GM19023 (cell line): ENCODE data around the gene AADACL4.

ENCODE experiments used
- ATAC-seq: cut with Tn5 transposase; IDR thresholded peaks from one replicate; pipeline ENCODE4 v1.9.1; 2021; ENCODE audit warnings: mild to moderate bottlenecking, moderate library complexity; ENCODE audit not compliant: unreplicated experiment

Gene AADACL4

GRCh38 chr1:12643785-12644184 lies at the start of gene AADACL4:
Gene AADACL4 (plus strand): TSS chr1:12644085. CDS start chr1:12644547, 462 bp downstream.
- ATAC-seq: no peak

DNA sequence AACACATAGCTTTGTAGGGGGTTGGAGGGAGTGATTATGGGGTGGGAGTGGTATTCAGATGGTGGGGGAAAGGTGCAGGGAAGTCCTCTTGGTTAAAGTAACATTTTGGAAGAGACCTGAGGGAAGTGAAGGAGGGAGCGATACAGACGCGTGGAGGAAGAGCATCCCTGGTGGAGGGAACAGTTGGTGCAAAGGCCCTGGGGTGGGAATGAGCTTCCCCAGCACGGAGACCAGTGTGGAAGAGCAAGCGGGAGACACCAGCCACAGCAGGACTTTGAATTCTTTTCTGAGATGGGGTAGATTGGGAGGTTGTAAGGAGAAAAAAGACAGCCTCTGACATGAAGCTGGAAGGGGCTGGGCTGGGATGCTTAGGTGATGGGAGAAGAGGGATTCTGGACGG lies 49.4 kb upstream of the AADACL4 start:
- no peak for ATAC-seq

DNA sequence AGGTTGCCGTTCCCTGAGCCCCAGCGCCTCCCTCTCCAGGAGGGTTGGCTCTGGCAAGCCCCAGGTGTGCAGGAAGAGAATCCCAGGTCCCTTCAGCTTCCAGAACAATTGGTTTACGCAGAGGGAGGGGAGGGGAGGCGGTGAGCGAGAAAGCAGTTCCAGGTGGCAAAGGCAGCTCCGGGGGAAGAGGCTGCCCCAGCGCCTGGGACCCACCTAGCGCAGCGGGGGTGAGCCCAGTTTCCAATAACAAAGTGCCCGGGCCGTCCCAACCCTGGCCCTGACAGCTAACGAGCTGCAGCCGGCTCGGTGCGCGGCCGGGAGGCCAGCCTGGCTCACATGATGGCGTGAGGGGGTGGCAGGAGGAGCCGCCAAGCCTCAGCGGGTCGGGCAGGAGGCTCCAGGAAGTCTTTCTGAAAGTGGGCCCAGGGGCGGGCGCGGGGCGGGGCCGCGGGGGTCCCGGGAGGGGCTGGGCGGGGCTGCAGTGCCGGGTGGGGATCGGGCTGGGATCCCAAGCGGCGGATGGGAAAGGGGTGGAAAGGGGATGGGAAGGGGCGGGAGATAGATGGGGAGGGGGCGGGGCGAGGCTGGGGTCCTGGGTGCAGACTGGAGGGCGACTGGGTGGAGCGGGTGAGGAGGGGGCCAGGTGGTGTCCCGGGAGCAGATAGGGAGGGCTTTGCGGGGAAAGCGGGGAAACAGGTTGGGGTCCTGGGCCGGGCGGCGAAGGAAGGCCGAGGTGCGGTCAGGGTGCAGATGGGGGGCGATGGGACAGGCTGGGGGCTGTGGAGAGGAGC lies 48.7 kb upstream of the AADACL4 start:
- no peak for ATAC-seq

DNA sequence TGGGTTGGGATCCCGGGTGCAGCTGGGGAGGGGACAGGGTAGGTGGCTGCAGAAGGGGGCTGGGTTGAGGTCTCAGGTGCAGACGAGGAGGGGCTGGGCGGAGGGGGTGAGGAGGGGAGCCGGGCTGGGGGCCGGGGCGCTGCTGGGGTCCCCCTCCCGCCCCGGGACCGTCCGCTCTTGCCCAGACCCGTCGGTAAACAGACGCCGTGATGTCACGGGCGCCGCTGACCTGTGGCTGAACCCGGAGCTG lies 48.2 kb upstream of the AADACL4 start:
- ATAC-seq: no peak

GRCh38 chr1:12596007-12596821 lies 47.7 kb upstream of the AADACL4 start:
- no peak for ATAC-seq

DNA sequence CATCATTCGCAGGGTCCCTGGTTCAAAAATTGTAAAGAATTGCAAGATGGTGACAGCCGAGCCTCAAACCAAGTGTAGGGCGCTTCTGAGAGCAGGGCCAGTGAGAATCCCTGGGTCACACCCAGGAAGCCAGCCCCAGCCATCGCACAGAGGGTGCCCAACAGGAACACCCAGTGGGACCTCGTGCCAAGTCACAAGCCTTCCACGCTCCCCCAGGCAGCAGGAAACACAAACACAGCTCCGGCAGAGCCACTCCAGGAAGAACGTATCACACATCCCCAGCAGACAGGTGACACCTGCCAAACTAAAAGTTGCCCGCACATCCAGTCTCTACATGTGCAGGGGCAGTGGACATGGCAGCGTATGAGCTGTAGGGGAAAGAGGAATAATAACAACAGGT lies 46.1 kb upstream of the AADACL4 start:
- ATAC-seq: no peak

- ATAC-seq: no peak
These were observed 44.9 kb upstream of the AADACL4 start for GRCh38 chr1:12598974-12599373.

DNA sequence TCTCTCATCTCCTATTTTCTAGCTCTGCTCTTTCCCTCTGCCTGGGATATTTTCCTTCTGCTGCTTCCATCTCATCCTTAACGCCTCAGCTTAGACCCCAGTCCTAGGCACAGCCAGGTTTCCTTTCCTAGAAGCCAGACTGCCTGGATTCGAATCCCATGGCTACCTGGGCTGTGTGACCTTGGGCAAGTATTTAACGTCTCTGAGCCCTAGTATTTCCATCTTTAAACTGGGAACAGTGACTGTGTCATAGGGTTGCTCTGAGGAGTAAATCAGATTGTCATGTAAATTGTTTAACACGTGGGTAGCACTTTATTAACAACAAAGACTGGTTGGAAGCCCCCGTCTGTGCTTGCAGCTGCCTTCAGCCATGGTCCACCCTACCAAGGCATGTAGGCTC lies 44.2 kb upstream of the AADACL4 start:
- no peak for ATAC-seq

- ATAC-seq: no peak
These were observed 43.5 kb upstream of the AADACL4 start for GRCh38 chr1:12600335-12600734.

- no peak for ATAC-seq
These were observed 42.8 kb upstream of the AADACL4 start for GRCh38 chr1:12600880-12601633.

DNA sequence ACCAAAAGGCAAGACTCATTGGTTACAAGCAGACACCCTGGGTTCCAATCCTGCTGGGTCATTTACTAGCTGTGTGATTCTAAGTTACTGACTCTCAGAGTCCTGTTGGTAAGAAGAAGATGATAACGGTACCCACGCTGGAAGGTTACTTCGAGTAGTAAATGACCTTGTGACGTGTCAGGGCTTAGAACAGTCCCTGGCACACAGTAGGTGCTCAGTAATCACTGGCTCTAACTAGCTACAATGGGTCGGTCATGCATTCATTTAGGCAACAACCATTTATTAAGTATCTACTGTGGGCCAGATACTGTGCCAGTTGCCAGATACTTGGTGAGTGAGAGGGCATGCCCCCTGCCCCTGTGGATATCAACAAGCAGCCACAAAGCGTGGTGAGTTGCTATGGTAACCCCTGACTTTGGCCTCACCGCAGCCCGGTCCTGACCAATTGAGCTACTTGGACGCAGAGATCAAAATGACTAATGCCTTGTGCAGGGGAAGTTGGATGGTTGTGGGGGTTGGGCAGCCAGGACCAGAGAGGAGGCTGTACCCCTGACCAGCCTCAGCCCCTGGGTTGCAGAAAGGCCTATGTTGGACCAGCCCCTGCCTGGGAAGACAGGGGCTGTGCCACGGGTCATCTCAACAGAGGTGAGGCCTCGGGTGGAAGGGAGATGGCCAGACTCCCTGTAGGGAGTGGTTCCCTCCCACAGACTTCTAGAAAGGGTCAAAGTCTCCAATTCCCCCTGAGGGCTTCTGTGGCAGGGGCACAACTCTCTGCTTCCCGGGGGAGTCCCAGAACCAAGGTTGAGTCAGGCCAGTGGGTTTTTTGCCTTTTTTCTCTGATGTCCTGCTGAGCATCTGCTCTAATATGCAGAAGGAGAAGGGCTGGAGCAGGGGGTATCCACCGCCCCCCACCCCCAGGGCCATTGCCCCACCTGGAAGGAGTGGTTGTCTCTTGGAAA lies 41.9 kb upstream of the AADACL4 start:
- peak; percentile 55 for ATAC-seq

GRCh38 chr1:12602659-12603024 lies 41.2 kb upstream of the AADACL4 start:
- no peak for ATAC-seq

GRCh38 chr1:12603224-12603623 lies 40.7 kb upstream of the AADACL4 start:
- no peak for ATAC-seq

- ATAC-seq: no peak
These were observed 39.6 kb upstream of the AADACL4 start for GRCh38 chr1:12604114-12604874.

DNA sequence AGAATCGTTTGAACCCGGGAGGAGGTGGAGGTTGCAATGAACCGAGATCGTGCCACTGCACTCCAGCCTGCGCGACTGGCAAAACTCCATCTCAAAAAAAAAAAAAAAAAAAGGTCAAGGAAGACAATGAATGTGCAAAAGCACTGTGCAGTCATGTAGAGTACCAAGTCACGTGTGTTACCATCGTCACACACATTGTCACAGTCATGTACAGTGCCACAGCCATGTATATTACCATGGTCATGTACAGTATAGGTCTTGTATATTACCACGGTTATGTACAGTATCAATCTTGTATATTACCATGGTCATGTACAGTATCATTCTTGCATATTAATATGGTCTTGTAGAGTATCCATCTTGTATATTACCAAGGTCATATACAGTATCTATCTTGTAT lies 38.9 kb upstream of the AADACL4 start:
- ATAC-seq: no peak

- no peak for ATAC-seq
These were observed 36.6 kb upstream of the AADACL4 start for GRCh38 chr1:12607263-12607662.

DNA sequence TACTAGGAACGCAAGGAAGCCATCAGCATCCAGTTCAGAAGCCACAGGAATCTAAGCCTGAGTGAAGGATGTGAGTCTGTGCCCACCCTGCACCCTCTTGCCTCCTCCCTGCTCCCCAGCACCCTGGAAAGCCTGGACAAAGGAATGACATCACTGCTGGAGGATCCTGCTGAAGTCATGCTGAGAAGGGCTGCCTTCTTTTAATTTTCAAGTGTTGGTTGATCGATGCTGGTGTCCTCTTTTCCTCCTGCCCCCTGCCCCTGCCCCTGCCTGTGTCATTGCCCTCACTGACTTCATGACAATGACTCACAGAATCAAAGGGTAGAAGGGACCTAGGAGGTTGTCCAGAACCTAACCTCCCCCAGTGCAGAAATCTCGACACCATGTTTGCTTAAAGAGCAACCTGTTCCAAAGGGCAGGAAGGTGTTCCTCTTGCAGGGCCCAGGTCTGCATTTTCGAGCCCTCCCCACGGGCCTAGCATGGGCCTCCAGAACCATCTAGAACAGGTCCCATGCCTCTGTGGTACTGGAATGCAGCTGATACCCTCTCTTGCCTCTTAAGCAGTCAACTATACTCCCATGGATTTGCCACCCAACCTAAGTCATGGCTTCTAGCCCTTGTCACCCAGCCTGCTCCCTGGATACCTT lies 35.5 kb upstream of the AADACL4 start:
- no peak for ATAC-seq

GRCh38 chr1:12609469-12610003 lies 34.3 kb upstream of the AADACL4 start:
- ATAC-seq: no peak

DNA sequence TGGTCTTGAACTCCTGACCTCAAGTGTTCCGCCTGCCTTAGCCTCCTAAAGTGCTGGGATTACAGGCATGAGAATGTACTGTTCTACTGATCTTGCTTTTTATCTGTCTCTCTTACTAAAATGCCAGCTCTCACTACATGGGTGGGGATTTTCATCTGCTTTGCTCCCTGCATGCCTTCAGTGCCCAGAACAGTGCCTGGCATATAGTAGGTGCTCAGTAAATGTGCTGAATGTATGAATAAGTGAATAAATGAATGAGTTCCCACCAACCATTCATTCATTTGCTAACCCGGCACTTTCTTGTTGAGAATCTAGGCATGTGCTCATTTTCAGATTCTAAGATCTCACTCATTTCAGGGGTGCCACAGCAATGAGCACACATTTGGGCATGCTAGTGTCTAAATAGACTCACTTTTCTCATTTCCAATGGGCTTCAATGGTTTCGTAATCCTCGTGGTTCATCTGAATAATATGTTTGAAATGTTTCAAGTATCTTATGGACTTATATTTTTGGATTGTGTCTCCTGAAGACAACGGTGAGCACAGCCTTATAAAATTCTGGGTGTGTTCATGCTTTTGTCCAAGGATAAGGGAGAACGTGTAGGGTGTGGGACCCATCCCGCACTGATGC lies 33.5 kb upstream of the AADACL4 start:
- no peak for ATAC-seq
